Sigmoid colon (tissue), 7 donors: ENCODE measurements around the gene MAGI2. TPM values are rescaled to one million over a fixed set of nuclear protein-coding genes. Genes with fewer than 3 reads are reported as not detected.

Experiments
- DNase-seq: peaks from one replicate; pipeline ENCODE4 v3.0.0-alpha.2; 2019
- H3K27ac ChIP-seq, 4 donors: fragments of 200-600 bp; sonication (generic); one replicate each; pipeline ENCODE4 v1.5.1; 2016 to 2019; ENCODE audit warnings: mild to moderate bottlenecking in 1 of 4
- H3K27me3 ChIP-seq, 3 donors: fragments of 200-600 bp; sonication (generic); one replicate each; pipeline ENCODE4 v1.5.1; 2019; ENCODE audit warnings: mild to moderate bottlenecking in 1 of 3
- H3K36me3 ChIP-seq, 4 donors: fragments of 200-600 bp; sonication (generic); one replicate each; pipeline ENCODE4 v1.5.1; 2016 to 2019
- H3K4me1 ChIP-seq, 4 donors: fragments of 200-600 bp; sonication (generic); one replicate each; pipeline ENCODE4 v1.5.1; 2017 to 2019
- H3K4me3 ChIP-seq, 4 donors: fragments of 200-600 bp; sonication (generic); one replicate each; pipeline ENCODE4 v1.5.1; 2017 to 2019; ENCODE audit warnings: mild to moderate bottlenecking in 2 of 4, moderate library complexity in 1 of 4
- H3K9me3 ChIP-seq, 4 donors: fragments of 200-600 bp in 3 of 4; sonication (generic) in 3 of 4; one replicate each; pipeline versions ENCODE4 v1.5.1 to v1.6.1; 2013 to 2019
- EP300 ChIP-seq, 4 donors: sonication (generic); formaldehyde crosslinking; IDR thresholded peaks; one replicate each; pipeline ENCODE4 v1.6.1; 2017; ENCODE audit warnings: antibody characterized with exemption in 4 of 4
- POLR2A ChIP-seq, 2 donors: fragments of 450-650 bp; IDR thresholded peaks; one replicate each; pipeline ENCODE4 v1.6.1; 2016; ENCODE audit warnings: antibody characterized with exemption in 2 of 2, mild to moderate bottlenecking in 2 of 2, moderate library complexity in 2 of 2
- POLR2AphosphoS5 ChIP-seq, 4 donors: sonication (generic); formaldehyde crosslinking; IDR thresholded peaks; one replicate each; pipeline ENCODE4 v1.6.1; 2017; ENCODE audit warnings: antibody characterized with exemption in 4 of 4
- WGBS, 2 donors: extraction: QIAGEN DNeasy Blood & Tissue Kit; methylation state at CpG; one replicate each; pipeline ENCODE4 v1.1.7; 2013; 5-methylcytosine and 5-hydroxymethylcytosine counted together
- intact Hi-C: fragments of 100-400 bp; cut with DNase I; formaldehyde crosslinking; loops from one replicate; pipeline ENCODE4 v1.15.1; 2023
- polyA plus RNA-seq, 3 donors: library from polyadenylated mRNA; stranded (reverse); fragments of 200-250 nt; gene quantifications; one replicate each; pipeline ENCODE4 v1.2.3, GENCODE V29; 2013
- total RNA-seq, 4 donors: library from RNA; depleted of rRNA; stranded (reverse); fragments of >200 nt; gene quantifications; one replicate each; pipeline ENCODE4 v1.1.0, GENCODE V29; 2016
- TF ChIP-seq, protein P1 (sequence below), 4 experiments: fragments of 450-650 bp in 3 of 4; fragments of 200-600 bp in 1 of 4; IDR thresholded peaks; one replicate each; pipeline ENCODE4 v1.5.1; 2016 to 2019; ENCODE audit warnings: antibody characterized with exemption in 4 of 4, mild to moderate bottlenecking in 3 of 4, moderate library complexity in 2 of 4
- donor health status: healthy with polysubstance abuse.
- donor health status: Bipolar disorder and iron deficiency.
- donor health status: healthy.

The MAGI2 gene
- total and polyA plus RNA-seq, 7 donors: 0.69 to 26.9 (median 14.7) TPM

GRCh38 chr7:78450706-78451105 is 1002.8 kb downstream of the MAGI2 start:
- no peak overlapping the region for H3K27ac ChIP-seq
- H3K36me3 ChIP-seq: no peaks in the 10 kb centered on the region
- no peaks in the 10 kb centered on the region for H3K27me3 ChIP-seq
- WGBS, 2 donors: 74 to 75% methylated on average over 6 of the region's 6 CpGs
- TF ChIP-seq EP300 (IDR thresholded peaks at IDR 0.05) (no peak), POLR2AphosphoS5 (IDR thresholded peaks at IDR 0.05) (no peak), POLR2A (IDR thresholded peaks at IDR 0.05) (no peak)
- TF ChIP-seq, protein P1, sequence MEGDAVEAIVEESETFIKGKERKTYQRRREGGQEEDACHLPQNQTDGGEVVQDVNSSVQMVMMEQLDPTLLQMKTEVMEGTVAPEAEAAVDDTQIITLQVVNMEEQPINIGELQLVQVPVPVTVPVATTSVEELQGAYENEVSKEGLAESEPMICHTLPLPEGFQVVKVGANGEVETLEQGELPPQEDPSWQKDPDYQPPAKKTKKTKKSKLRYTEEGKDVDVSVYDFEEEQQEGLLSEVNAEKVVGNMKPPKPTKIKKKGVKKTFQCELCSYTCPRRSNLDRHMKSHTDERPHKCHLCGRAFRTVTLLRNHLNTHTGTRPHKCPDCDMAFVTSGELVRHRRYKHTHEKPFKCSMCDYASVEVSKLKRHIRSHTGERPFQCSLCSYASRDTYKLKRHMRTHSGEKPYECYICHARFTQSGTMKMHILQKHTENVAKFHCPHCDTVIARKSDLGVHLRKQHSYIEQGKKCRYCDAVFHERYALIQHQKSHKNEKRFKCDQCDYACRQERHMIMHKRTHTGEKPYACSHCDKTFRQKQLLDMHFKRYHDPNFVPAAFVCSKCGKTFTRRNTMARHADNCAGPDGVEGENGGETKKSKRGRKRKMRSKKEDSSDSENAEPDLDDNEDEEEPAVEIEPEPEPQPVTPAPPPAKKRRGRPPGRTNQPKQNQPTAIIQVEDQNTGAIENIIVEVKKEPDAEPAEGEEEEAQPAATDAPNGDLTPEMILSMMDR (IDR thresholded peaks at IDR 0.05): no peak
- H3K4me3 ChIP-seq: no peak overlapping the region
- intact Hi-C loops: no loop called here
- H3K4me1 ChIP-seq: no peaks in the 10 kb centered on the region
- no peaks in the 10 kb centered on the region for H3K9me3 ChIP-seq
- no peak for DNase-seq

DNA sequence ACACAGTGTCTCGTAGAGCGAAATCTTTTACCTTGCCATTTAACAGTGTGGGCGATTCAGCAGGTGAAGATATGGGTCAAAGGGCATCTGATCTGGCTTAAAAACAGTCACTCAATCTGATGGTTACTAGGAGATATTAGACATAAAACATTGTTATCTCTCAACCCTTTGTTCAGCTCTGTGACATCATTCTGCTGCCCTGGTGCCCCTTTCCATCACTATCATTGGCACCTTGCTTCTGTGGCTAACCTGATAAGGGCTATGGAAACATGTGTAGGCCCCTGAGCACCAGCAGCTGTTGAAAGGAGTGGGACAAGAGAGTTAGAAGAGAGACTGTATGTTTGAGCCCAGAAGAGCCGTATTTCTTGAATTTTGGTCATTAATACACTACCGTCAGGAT is 1004.6 kb downstream of the MAGI2 start:
- Histone ChIP-seq H3K4me3 (no peak overlapping the region), H3K27ac (no peak overlapping the region), H3K9me3 (no peaks in the 10 kb centered on the region), H3K36me3 (no peaks in the 10 kb centered on the region), H3K27me3 (no peaks in the 10 kb centered on the region), H3K4me1 (no peaks in the 10 kb centered on the region)
- intact Hi-C loops: no loop called here
- DNase-seq: no peak
- 74 to 90% methylated on average over 5 of the region's 5 CpGs for WGBS, 2 donors
- TF ChIP-seq, protein P1 (IDR thresholded peaks at IDR 0.05): no peak
- TF ChIP-seq POLR2A (IDR thresholded peaks at IDR 0.05): no peak
- TF ChIP-seq EP300 (IDR thresholded peaks at IDR 0.05): no peak
- no peak for TF ChIP-seq POLR2AphosphoS5 (IDR thresholded peaks at IDR 0.05)

GRCh38 chr7:78444267-78444666 is 1009.2 kb downstream of the MAGI2 start:
- H3K27ac ChIP-seq: no peak overlapping the region
- H3K9me3 ChIP-seq: no peaks in the 10 kb centered on the region
- H3K27me3 ChIP-seq: no peaks in the 10 kb centered on the region
- no peaks in the 10 kb centered on the region for H3K36me3 ChIP-seq
- 33 to 65% methylated on average over 2 of the region's 2 CpGs for WGBS, 2 donors
- H3K4me1 ChIP-seq: no peaks in the 10 kb centered on the region
- intact Hi-C loops: no loop called here
- no peak for DNase-seq
- TF ChIP-seq POLR2AphosphoS5 (IDR thresholded peaks at IDR 0.05): no peak
- TF ChIP-seq POLR2A (IDR thresholded peaks at IDR 0.05): no peak
- TF ChIP-seq EP300 (IDR thresholded peaks at IDR 0.05): no peak
- TF ChIP-seq, protein P1 (IDR thresholded peaks at IDR 0.05): no peak
- H3K4me3 ChIP-seq: no peak overlapping the region

GRCh38 chr7:78443811-78444210 is 1009.7 kb downstream of the MAGI2 start:
- intact Hi-C loops: no loop called here
- Histone ChIP-seq H3K27me3 (no peaks in the 10 kb centered on the region), H3K27ac (no peak overlapping the region), H3K9me3 (no peaks in the 10 kb centered on the region), H3K36me3 (no peaks in the 10 kb centered on the region), H3K4me3 (no peak overlapping the region), H3K4me1 (no peaks in the 10 kb centered on the region)
- no peak for TF ChIP-seq EP300 (IDR thresholded peaks at IDR 0.05)
- WGBS, 2 donors: 65 to 66% methylated on average over 4 of the region's 4 CpGs
- DNase-seq: no peak

- WGBS, 2 donors: 62 to 70% methylated on average over 2 of the region's 2 CpGs
- Histone ChIP-seq H3K4me1 (no peaks in the 10 kb centered on the region), H3K36me3 (no peaks in the 10 kb centered on the region), H3K27ac (no peak overlapping the region), H3K4me3 (no peak overlapping the region), H3K27me3 (no peaks in the 10 kb centered on the region), H3K9me3 (no peaks in the 10 kb centered on the region)
- intact Hi-C loops: no loop called here
- TF ChIP-seq POLR2A (IDR thresholded peaks at IDR 0.05): no peak
- no peak for TF ChIP-seq EP300 (IDR thresholded peaks at IDR 0.05)
- TF ChIP-seq, protein P1 (IDR thresholded peaks at IDR 0.05): no peak
- TF ChIP-seq POLR2AphosphoS5 (IDR thresholded peaks at IDR 0.05): no peak
- DNase-seq: no peak
These were observed 1011.7 kb downstream of the MAGI2 start for GRCh38 chr7:78441737-78442136.
